Fibroblast of lung (primary cell): ENCODE results near the gene RPH3AL. TPM values are rescaled to one million over a fixed set of nuclear protein-coding genes. Genes with fewer than 3 reads are reported as not detected.

ENCODE experiments used
- DNase-seq, 2 donors: peaks; one replicate each; pipeline versions ENCODE4 v3.0.0 to v3.0.0-alpha.2; 2010; ENCODE audit warnings: low read depth in 2 of 2
- H2AFZ ChIP-seq: 2 replicates; pipeline ENCODE4 v1.5.1; 2012; ENCODE audit warnings: low read length, control low read depth, inconsistent platforms
- H3K27ac ChIP-seq: 2 replicates; pipeline ENCODE4 v1.5.1; 2011; ENCODE audit warnings: low read length, control low read depth; ENCODE audit not compliant: insufficient read depth
- H3K27me3 ChIP-seq: 2 replicates; pipeline ENCODE4 v1.5.1; 2011; ENCODE audit warnings: mild to moderate bottlenecking, low read length; ENCODE audit not compliant: control insufficient read depth, insufficient read depth
- H3K36me3 ChIP-seq: 2 replicates; pipeline ENCODE4 v1.5.1; 2011; ENCODE audit warnings: low read length; ENCODE audit not compliant: control insufficient read depth, insufficient read depth
- H3K4me1 ChIP-seq: 2 replicates; pipeline ENCODE4 v1.5.1; 2011; ENCODE audit warnings: low read length; ENCODE audit not compliant: control insufficient read depth, insufficient read depth; ENCODE audit errors: extremely low read depth
- H3K4me2 ChIP-seq: 2 replicates; pipeline ENCODE4 v1.5.1; 2011; ENCODE audit warnings: low read length, control low read depth; ENCODE audit not compliant: insufficient read depth; ENCODE audit errors: extremely low read depth
- H3K4me3 ChIP-seq, 4 experiments: fragments of 200-600 bp in 1 of 4; sonication (generic) in 1 of 4; replicated peaks in 1 of 4; 2 replicates each; pipeline ENCODE4 v1.5.1; 2011 to 2016; ENCODE audit warnings: low read length in 4 of 4, low read depth in 3 of 4, mild to moderate bottlenecking in 3 of 4, control low read depth in 2 of 4, inconsistent platforms in 1 of 4, mixed read lengths in 1 of 4; ENCODE audit not compliant: insufficient read depth in 1 of 4; ENCODE audit errors: control extremely low read depth in 1 of 4
- H3K79me2 ChIP-seq: 2 replicates; pipeline ENCODE4 v1.5.1; 2012; ENCODE audit warnings: mild to moderate bottlenecking, low read length, inconsistent platforms; ENCODE audit not compliant: control insufficient read depth, insufficient read depth
- H3K9ac ChIP-seq: 2 replicates; pipeline ENCODE4 v1.5.1; 2011; ENCODE audit warnings: mild to moderate bottlenecking, low read length, control low read depth; ENCODE audit not compliant: insufficient read depth
- H3K9me3 ChIP-seq: 2 replicates; pipeline ENCODE4 v1.5.1; 2012; ENCODE audit warnings: low read depth, low read length; ENCODE audit not compliant: control insufficient read depth, insufficient read depth
- H4K20me1 ChIP-seq: 2 replicates; pipeline ENCODE4 v1.5.1; 2011; ENCODE audit warnings: low read length; ENCODE audit not compliant: control insufficient read depth, insufficient read depth; ENCODE audit errors: extremely low read depth
- CTCF ChIP-seq, 2 donors: IDR thresholded peaks in 1 of 2; conservative IDR thresholded peaks in 1 of 2; 1 replicate in 1 of 2; 2 replicates in 1 of 2; pipeline ENCODE4 v1.5.1; 2011 to 2012; ENCODE audit warnings: low read length in 2 of 2, control low read depth in 1 of 2, inconsistent platforms in 1 of 2, low read depth in 1 of 2, mild to moderate bottlenecking in 1 of 2
- EZH2 ChIP-seq: IDR thresholded peaks from 2 replicates; pipeline ENCODE4 v1.5.1; 2012; ENCODE audit warnings: low read length, control low read depth, mild to moderate bottlenecking; ENCODE audit errors: missing control alignments
- polyA plus RNA-seq, 2 donors: library from polyadenylated mRNA; depleted of rRNA in 1 of 2; stranded (reverse) in 1 of 2; unstranded in 1 of 2; fragments of >200 nt; gene quantifications; 2 replicates each; pipeline ENCODE4 v1.2.1, GENCODE V29; 2011 to 2012; ENCODE audit warnings: missing spikeins in 1 of 2
- total RNA-seq: library from RNA; depleted of rRNA; stranded (reverse); fragments of >200 nt; gene quantifications from 2 replicates; pipeline ENCODE4 v1.2.1, GENCODE V29; 2014

Gene RPH3AL
- total and polyA plus RNA-seq, 2 donors (not counting 1 experiment from before 2014, with no cell fraction given), result 0.49 to 3.0 TPM

DNA sequence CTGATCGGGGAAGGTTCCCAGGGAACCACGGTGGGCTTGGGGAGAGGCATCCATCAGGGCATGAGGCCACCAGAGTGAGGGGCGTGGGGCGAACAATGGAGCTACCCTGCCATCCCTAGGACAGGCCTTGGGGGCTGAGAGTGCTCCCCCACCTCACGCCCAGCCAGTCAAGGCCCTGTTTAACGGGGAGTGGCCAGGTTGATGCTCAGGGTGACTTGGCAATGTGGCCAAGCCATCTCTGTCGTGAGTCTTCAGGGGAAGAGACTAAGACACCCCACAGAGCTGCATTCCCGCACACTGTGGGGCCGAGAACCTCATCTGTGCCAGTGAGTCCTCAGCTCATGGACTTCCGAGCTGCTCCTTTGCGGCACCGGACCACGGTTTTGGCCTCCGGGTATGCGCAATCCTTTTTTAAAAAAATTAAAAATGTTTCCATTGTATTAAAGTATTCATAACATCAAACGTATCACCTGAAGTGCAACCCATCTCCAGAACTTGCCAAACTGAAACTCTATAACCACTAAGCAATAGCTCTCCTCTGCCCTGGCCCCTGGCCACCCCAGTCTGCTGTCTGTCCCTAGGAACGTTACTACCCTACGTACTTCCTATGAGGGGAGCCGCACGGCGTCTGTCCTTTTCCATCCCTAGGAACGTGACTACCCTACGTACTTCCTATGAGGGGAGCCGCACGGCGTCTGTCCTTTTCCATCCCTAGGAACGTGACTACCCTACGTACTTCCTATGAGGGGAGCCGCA is 99.3 kb downstream of the RPH3AL start:
- H3K79me2 ChIP-seq, result no peaks in the 10 kb centered on the region
- no peaks in the 10 kb centered on the region for H3K4me1 ChIP-seq
- no peak for TF ChIP-seq CTCF (conservative IDR thresholded peaks at IDR 0.05 in 1 of 2, IDR thresholded peaks at IDR 0.05 in 1 of 2; ENCODE audit: low read depth in 1 of 2, low read length in 2 of 2)
- no peaks in the 10 kb centered on the region for H3K36me3 ChIP-seq
- no peak overlapping the region for H3K4me2 ChIP-seq
- no peak overlapping the region for H3K4me3 ChIP-seq
- no peak overlapping the region for H2AFZ ChIP-seq
- H3K27me3 ChIP-seq, result no peaks in the 10 kb centered on the region
- DNase-seq, result no peak
- H3K9me3 ChIP-seq, result no peaks in the 10 kb centered on the region
- H4K20me1 ChIP-seq, result no peaks in the 10 kb centered on the region
- no peak overlapping the region for H3K27ac ChIP-seq
- no peak overlapping the region for H3K9ac ChIP-seq

GRCh38 chr17:252456-252855 is 100.2 kb downstream of the RPH3AL start:
- no peaks in the 10 kb centered on the region for H4K20me1 ChIP-seq
- no peak overlapping the region for H3K4me3 ChIP-seq
- no peaks in the 10 kb centered on the region for H3K79me2 ChIP-seq
- H3K4me2 ChIP-seq, result no peak overlapping the region
- H3K27me3 ChIP-seq, result no peaks in the 10 kb centered on the region
- no peak overlapping the region for H3K9ac ChIP-seq
- H2AFZ ChIP-seq, result no peak overlapping the region
- DNase-seq, result no peak
- H3K36me3 ChIP-seq, result no peaks in the 10 kb centered on the region
- TF ChIP-seq EZH2 (no peak), CTCF (conservative IDR thresholded peaks at IDR 0.05 in 1 of 2, IDR thresholded peaks at IDR 0.05 in 1 of 2; ENCODE audit: low read depth in 1 of 2, low read length in 2 of 2) (no peak)
- no peaks in the 10 kb centered on the region for H3K9me3 ChIP-seq
- H3K4me1 ChIP-seq, result no peaks in the 10 kb centered on the region
- no peak overlapping the region for H3K27ac ChIP-seq

DNA sequence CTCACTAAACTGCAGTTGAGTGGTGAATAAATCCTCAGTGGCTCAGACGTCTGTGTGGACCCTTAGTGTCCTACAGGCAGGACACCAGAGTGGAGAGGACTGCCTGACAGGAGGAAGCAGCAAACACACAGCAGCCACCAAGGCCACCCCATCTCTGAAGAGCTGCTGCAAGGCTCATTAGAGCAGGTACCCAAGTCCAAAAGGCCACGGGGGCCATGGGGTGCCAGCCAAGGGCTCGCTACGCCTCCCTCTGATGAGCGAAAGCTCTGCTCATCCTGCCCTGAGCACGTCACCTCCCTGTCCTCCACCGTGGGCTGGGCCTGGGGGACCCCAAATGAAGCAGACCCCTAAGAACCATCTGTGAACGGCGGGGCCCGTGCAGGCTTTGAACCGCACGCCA is 101.1 kb downstream of the RPH3AL start:
- Histone ChIP-seq H3K36me3 (no peaks in the 10 kb centered on the region), H3K27ac (no peak overlapping the region), H4K20me1 (no peaks in the 10 kb centered on the region), H3K4me2 (no peak overlapping the region), H3K9me3 (no peaks in the 10 kb centered on the region), H3K4me1 (no peaks in the 10 kb centered on the region), H3K27me3 (no peaks in the 10 kb centered on the region), H3K9ac (no peak overlapping the region), H2AFZ (no peak overlapping the region), H3K79me2 (no peaks in the 10 kb centered on the region), H3K4me3 (no peak overlapping the region)
- TF ChIP-seq CTCF (conservative IDR thresholded peaks at IDR 0.05 in 1 of 2, IDR thresholded peaks at IDR 0.05 in 1 of 2; ENCODE audit: low read depth in 1 of 2, low read length in 2 of 2) (no peak), EZH2 (no peak)
- DNase-seq, result no peak
